Stimulated activated naive B cell treated with anti-CD40 and anti-IgM and Interleukin-4, amounts not matched to agents 10 μg/mL and 1 μg/mL and 100 μg/mL, for 72 hours (primary cell): ENCODE results near the gene MRGPRX4.
"Not testable (repeated sequence)": the region's sequence is repeated elsewhere in the genome, so short reads cannot be mapped to it uniquely, and the experiment has no call there.

Experiments
- ATAC-seq, 2 donors: fragments of 150-1000 bp; cut with Tn5 transposase; replicated peaks; 2 replicates each; pipeline ENCODE4 v1.10.0; 2021; ENCODE audit warnings: moderate library complexity in 1 of 2
- DNase-seq: peaks from one replicate; pipeline ENCODE4 v3.0.0; 2021
- H3K27ac Mint-ChIP-seq: one replicate; pipeline ENCODE4 v1.8.0; 2022; ENCODE audit warnings: mild to moderate bottlenecking, mixed read lengths
- H3K27me3 Mint-ChIP-seq, 2 donors: one replicate each; pipeline ENCODE4 v1.8.0; 2022; ENCODE audit warnings: mixed read lengths in 2 of 2
- H3K36me3 Mint-ChIP-seq, 2 donors: one replicate each; pipeline ENCODE4 v1.8.0; 2022; ENCODE audit warnings: mixed read lengths in 2 of 2, mild to moderate bottlenecking in 1 of 2
- H3K4me1 Mint-ChIP-seq, 2 donors: one replicate each; pipeline ENCODE4 v1.8.0; 2022; ENCODE audit warnings: mixed read lengths in 2 of 2, mild to moderate bottlenecking in 1 of 2
- H3K4me3 Mint-ChIP-seq, 2 donors: one replicate each; pipeline ENCODE4 v1.8.0; 2022; ENCODE audit warnings: mild to moderate bottlenecking in 2 of 2, mixed read lengths in 2 of 2, moderate library complexity in 1 of 2
- H3K9me3 Mint-ChIP-seq, 2 donors: one replicate each; pipeline ENCODE4 v1.8.0; 2022; ENCODE audit warnings: mixed read lengths in 2 of 2, mild to moderate bottlenecking in 1 of 2

Gene MRGPRX4

GRCh38 chr11:18189476-18190245 is 17.0 kb downstream of the MRGPRX4 start:
- H3K27ac Mint-ChIP-seq = not testable (repeated sequence)

GRCh38 chr11:18191376-18191775 is 18.7 kb downstream of the MRGPRX4 start:
- H3K9me3 Mint-ChIP-seq = peaks cover 0 to 2% of the 10 kb centered on the region in 2 donors
- H3K27me3 Mint-ChIP-seq = peaks cover 22 to 24% of the 10 kb centered on the region in 2 donors
- H3K36me3 Mint-ChIP-seq = no peaks in the 10 kb centered on the region
- ATAC-seq = peak in 1 of 2 donors; percentile 45
- H3K4me3 Mint-ChIP-seq = no peak overlapping the region
- no peak overlapping the region for H3K27ac Mint-ChIP-seq
- H3K4me1 Mint-ChIP-seq = peaks cover 6% of the 10 kb centered on the region in 2 donors
- DNase-seq = no peak

More at GRCh38 chr11:18189476-18190245, 17.0 kb downstream of the MRGPRX4 start:
- H3K27me3 Mint-ChIP-seq = peaks cover 28 to 34% of the 10 kb centered on the region in 2 donors
- not testable (repeated sequence) for H3K4me3 Mint-ChIP-seq, H3K9me3 Mint-ChIP-seq, H3K36me3 Mint-ChIP-seq, ATAC-seq, H3K4me1 Mint-ChIP-seq, DNase-seq

GRCh38 chr11:18193010-18193409 is 20.4 kb downstream of the MRGPRX4 start:
- DNase-seq (peak; percentile 16), ATAC-seq (peak; percentile 78 to 93)
- H3K27ac Mint-ChIP-seq = no peak overlapping the region
- no peak overlapping the region for H3K4me3 Mint-ChIP-seq
- H3K27me3 Mint-ChIP-seq = peaks cover 20 to 23% of the 10 kb centered on the region in 2 donors
- H3K36me3 Mint-ChIP-seq = peaks cover 0 to 3% of the 10 kb centered on the region in 2 donors
- H3K9me3 Mint-ChIP-seq = no peaks in the 10 kb centered on the region
- peaks cover 6% of the 10 kb centered on the region in 2 donors for H3K4me1 Mint-ChIP-seq

- ATAC-seq = no peak
- Mint-ChIP-seq H3K27me3 (peaks cover 32 to 40% of the 10 kb centered on the region in 2 donors), H3K4me3 (no peak overlapping the region), H3K36me3 (peaks cover 0 to 3% of the 10 kb centered on the region in 2 donors), H3K4me1 (peaks cover 6% of the 10 kb centered on the region in 2 donors), H3K27ac (no peak overlapping the region), H3K9me3 (peaks cover 0 to 2% of the 10 kb centered on the region in 2 donors)
- DNase-seq = no peak
These were observed 23.9 kb downstream of the MRGPRX4 start for GRCh38 chr11:18196532-18196931.

GRCh38 chr11:18197738-18198137 is 25.1 kb downstream of the MRGPRX4 start:
- H3K27me3 Mint-ChIP-seq = peaks cover 27 to 46% of the 10 kb centered on the region in 2 donors
- not testable (repeated sequence) for H3K36me3 Mint-ChIP-seq, ATAC-seq, H3K4me3 Mint-ChIP-seq, H3K9me3 Mint-ChIP-seq, H3K4me1 Mint-ChIP-seq, H3K27ac Mint-ChIP-seq, DNase-seq

- Mint-ChIP-seq H3K9me3 (peaks cover 0 to 4% of the 10 kb centered on the region in 2 donors), H3K4me3 (no peak overlapping the region), H3K36me3 (peaks cover 0 to 3% of the 10 kb centered on the region in 2 donors), H3K27me3 (peaks cover 39 to 65% of the 10 kb centered on the region in 2 donors), H3K4me1 (no peaks in the 10 kb centered on the region), H3K27ac (no peak overlapping the region)
- DNase-seq = no peak
- peak in 1 of 2 donors; percentile 58 for ATAC-seq
These were observed 31.1 kb downstream of the MRGPRX4 start for GRCh38 chr11:18203723-18204122.

GRCh38 chr11:18204220-18204619 is 31.6 kb downstream of the MRGPRX4 start:
- Mint-ChIP-seq H3K27me3 (peaks cover 39 to 66% of the 10 kb centered on the region in 2 donors), H3K9me3 (peaks cover 0 to 4% of the 10 kb centered on the region in 2 donors), H3K27ac (no peak overlapping the region), H3K4me3 (no peak overlapping the region), H3K4me1 (no peaks in the 10 kb centered on the region), H3K36me3 (peaks cover 0 to 3% of the 10 kb centered on the region in 2 donors)
- DNase-seq (no peak), ATAC-seq (no peak)

- no peak overlapping the region for H3K27ac Mint-ChIP-seq
- DNase-seq (no peak), ATAC-seq (no peak)
- H3K4me3 Mint-ChIP-seq = no peak overlapping the region
- no peaks in the 10 kb centered on the region for H3K4me1 Mint-ChIP-seq
- H3K9me3 Mint-ChIP-seq = peaks cover 0 to 2% of the 10 kb centered on the region in 2 donors
- peaks cover 0 to 3% of the 10 kb centered on the region in 2 donors for H3K36me3 Mint-ChIP-seq
- H3K27me3 Mint-ChIP-seq = peaks cover 42 to 68% of the 10 kb centered on the region in 2 donors
These were observed 32.1 kb downstream of the MRGPRX4 start for GRCh38 chr11:18204771-18205170.

- no peak for DNase-seq
- Mint-ChIP-seq H3K27me3 (peaks cover 31 to 57% of the 10 kb centered on the region in 2 donors), H3K27ac (no peak overlapping the region), H3K4me3 (no peak overlapping the region), H3K36me3 (no peaks in the 10 kb centered on the region), H3K4me1 (no peaks in the 10 kb centered on the region), H3K9me3 (no peaks in the 10 kb centered on the region)
- no peak for ATAC-seq
These were observed 36.4 kb downstream of the MRGPRX4 start for GRCh38 chr11:18209058-18209457.

- Mint-ChIP-seq H3K27me3 (peaks cover 5 to 9% of the 10 kb centered on the region in 2 donors), H3K4me1 (peaks cover 5 to 12% of the 10 kb centered on the region in 2 donors)
These were observed 48.7 kb downstream of the MRGPRX4 start for GRCh38 chr11:18221274-18221876.

GRCh38 chr11:18222814-18223421 is 50.3 kb downstream of the MRGPRX4 start:
- H3K4me1 Mint-ChIP-seq = peaks cover 6 to 12% of the 10 kb centered on the region in 2 donors
- DNase-seq (no peak), ATAC-seq (no peak)
- no peak overlapping the region for H3K27ac Mint-ChIP-seq
- peaks cover 0 to 7% of the 10 kb centered on the region in 2 donors for H3K9me3 Mint-ChIP-seq
- no peak overlapping the region for H3K4me3 Mint-ChIP-seq
- peaks cover 0 to 4% of the 10 kb centered on the region in 2 donors for H3K36me3 Mint-ChIP-seq
- H3K27me3 Mint-ChIP-seq = peaks cover 4 to 5% of the 10 kb centered on the region in 2 donors

More at GRCh38 chr11:18221274-18221876, 48.7 kb downstream of the MRGPRX4 start:
- Mint-ChIP-seq H3K4me3 (no peak overlapping the region), H3K36me3 (peaks cover 0 to 4% of the 10 kb centered on the region in 2 donors), H3K27ac (no peak overlapping the region), H3K9me3 (peaks cover 0 to 8% of the 10 kb centered on the region in 2 donors)
- DNase-seq = no peak
- no peak for ATAC-seq
